Measurements from ENCODE around the gene TP73.

- TF ChIP-seq SUZ12 (IDR thresholded peaks at IDR 0.05), result no peak
- TF ChIP-seq NFRKB (IDR thresholded peaks at IDR 0.05), result no peak
- no peak for TF ChIP-seq BHLHE40 (IDR thresholded peaks at IDR 0.05; ENCODE audit: borderline replicate concordance)
Observed at GRCh38 chr1:3731583-3732433, 79.5 kb downstream of the TP73 start.

Measured in HEK293T (cell line).